Choroid plexus epithelial cell (primary cell): ENCODE data around the gene LCE3B.
"Not testable (repeated sequence)": the region's sequence is repeated elsewhere in the genome, so short reads cannot be mapped to it uniquely, and the experiment has no call there.

Source experiments
- DNase-seq: peaks from one replicate; pipeline ENCODE4 v3.0.0-alpha.2; 2010; ENCODE audit warnings: low read depth
- H3K4me3 ChIP-seq: 2 replicates; pipeline ENCODE4 v1.5.1; 2011; ENCODE audit warnings: low read depth, mild to moderate bottlenecking, control low read depth, low read length, moderate library complexity
- CTCF ChIP-seq: conservative IDR thresholded peaks from 2 replicates; pipeline ENCODE4 v1.5.1; 2011; ENCODE audit warnings: low read depth, mild to moderate bottlenecking, control low read depth, inconsistent platforms, low read length, moderate library complexity

Gene LCE3B, protein sequence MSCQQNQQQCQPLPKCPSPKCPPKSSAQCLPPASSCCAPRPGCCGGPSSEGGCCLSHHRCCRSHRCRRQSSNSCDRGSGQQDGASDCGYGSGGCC

GRCh38 chr1:152613511-152613910 is at the start of gene LCE3B:
Gene LCE3B, plus strand, starts transcription at chr1:152613811. Its CDS starts 0 bp downstream, at chr1:152613811.
- no peak for TF ChIP-seq CTCF
- H3K4me3 ChIP-seq = no peak within 1 kb of the TSS
- DNase-seq = no peak

DNA sequence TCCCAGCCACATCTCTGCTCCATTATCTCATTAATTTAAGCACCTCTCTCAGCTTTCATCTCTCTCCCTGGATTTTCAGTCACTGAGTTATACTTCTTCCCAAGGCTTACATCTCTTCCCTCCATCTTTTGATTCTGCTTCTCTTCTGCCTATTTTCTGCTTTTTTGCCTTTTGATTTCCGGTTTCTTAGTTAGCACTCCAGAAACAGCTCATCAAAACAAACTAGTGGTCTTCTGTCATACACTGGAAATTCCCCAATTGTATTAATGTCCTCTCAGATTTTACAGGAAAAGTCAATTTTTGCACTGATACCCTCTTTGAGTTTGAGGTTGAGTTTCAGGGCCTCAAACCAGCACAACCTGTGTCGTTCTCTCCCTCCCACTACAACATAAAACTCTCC is 48.5 kb upstream of the LCE3B start:
- TF ChIP-seq CTCF = no peak
- H3K4me3 ChIP-seq = no peak overlapping the region
- no peak for DNase-seq

DNA sequence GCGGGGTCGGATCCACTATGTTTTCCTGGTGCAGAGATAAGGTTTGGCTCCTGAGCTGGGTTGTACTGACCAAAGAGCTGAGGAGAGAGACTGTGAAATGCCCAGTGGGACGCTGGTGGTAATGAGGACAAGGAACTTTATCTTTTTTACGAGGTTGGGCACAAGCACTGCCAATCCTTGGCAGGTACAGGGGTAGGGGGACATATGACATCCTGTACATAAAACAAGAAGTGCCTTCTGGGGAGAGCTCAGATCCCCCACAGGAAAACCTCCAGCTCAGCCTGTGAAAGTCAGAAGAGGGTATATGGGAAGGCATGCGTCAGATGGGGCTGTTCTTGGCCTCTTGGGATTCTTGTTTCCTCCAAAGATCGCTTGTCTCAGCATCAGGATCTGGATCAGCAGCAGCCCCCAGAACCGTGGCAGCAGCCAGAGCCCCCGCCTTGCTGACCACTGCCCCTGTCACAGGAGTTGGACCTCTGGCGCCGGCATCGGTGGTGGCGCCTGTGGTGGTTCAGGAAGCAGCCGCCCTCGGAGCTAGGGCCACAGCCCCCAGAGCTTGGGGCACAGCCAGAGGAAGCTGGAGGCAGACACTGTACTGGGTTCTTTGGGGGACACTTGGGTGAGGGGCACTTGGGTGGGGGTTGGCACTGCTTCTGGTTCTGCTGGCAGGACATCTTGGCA is 47.9 kb upstream of the LCE3B start:
- H3K4me3 ChIP-seq = no peak overlapping the region
- TF ChIP-seq CTCF = no peak
- no peak for DNase-seq

- H3K4me3 ChIP-seq = no peak within 1 kb of the TSS
- DNase-seq = no peak
- no peak for TF ChIP-seq CTCF
Observed at GRCh38 chr1:152566681-152567080, 46.9 kb upstream of the LCE3B start, which contains the start of gene LCE3E. Gene LCE3E, minus strand, starts transcription at chr1:152566780. Its CDS starts 572 bp downstream, at chr1:152566208.

DNA sequence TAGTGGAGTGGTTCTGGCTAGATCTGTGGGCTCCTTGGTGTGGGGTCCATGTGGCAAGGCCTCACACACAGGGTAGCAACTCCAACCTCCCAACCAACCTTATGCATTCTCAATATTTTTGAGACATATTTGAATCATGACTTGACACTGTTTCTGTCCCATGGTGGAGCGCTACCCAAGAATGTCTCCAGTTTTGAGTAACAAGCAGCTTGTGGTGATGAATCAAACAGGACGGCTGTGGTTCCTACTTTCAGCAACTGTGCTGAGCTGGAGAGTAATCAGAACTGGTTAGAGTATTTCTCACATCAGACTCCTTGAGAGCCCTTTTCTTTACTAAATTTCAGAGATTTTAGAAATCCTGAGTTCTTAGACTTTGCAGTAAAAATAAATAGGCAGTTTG is 36.4 kb upstream of the LCE3B start:
- no peak for TF ChIP-seq CTCF

GRCh38 chr1:152579526-152579925 is 34.1 kb upstream of the LCE3B start:
- not testable (repeated sequence) for H3K4me3 ChIP-seq, DNase-seq

More for the DNA sequence above, 36.4 kb upstream of the LCE3B start:
- H3K4me3 ChIP-seq = no peak overlapping the region
- DNase-seq = no peak

DNA sequence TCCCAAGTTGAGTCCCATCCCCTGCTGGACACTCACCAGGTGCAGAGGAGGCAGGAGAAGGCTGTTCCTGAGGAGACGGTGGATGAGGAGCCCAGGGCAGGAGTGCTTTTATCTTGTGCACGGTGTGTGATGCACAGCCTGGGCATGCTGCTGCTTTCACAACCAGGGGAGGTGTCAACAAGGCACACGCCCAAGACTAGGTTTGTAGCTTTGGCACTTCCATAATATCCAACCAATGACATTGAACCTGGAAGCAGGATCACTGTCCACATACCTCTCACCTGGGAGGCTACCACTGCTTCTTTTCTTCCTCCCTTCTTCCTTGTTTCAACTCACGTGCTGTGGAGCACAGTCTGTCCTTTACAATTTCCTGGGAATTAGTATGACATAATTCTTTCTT is 33.2 kb upstream of the LCE3B start, which contains the start of gene LCE3D:
Gene LCE3D, minus strand, starts transcription at position 84 of the 400 bp plus-strand sequence. CDS start 580 bp downstream, outside the sequence.
- DNase-seq = no peak
- TF ChIP-seq CTCF = no peak
- H3K4me3 ChIP-seq = no peak within 1 kb of the TSS
